SK-N-SH (cell line): Measurements from ENCODE around the gene LTV1.

Experiments
- CTCF ChIP-seq: fragments of 200-600 bp; sonication (generic); IDR thresholded peaks from 2 replicates; pipeline ENCODE4 v1.6.1; 2017; ENCODE audit warnings: antibody characterized with exemption, mild to moderate bottlenecking, moderate library complexity
- EP300 ChIP-seq, 2 experiments: IDR thresholded peaks; 2 replicates each; pipeline versions ENCODE4 v1.4.0 to v1.6.1; 2012; ENCODE audit warnings: borderline replicate concordance in 1 of 2, low read depth in 1 of 2, low read length in 1 of 2
- EZH2phosphoT487 ChIP-seq: fragments of 200-600 bp; sonication (generic); IDR thresholded peaks from 2 replicates; pipeline ENCODE4 v1.6.1; 2017; ENCODE audit warnings: low read depth, mixed run types, mild to moderate bottlenecking, antibody characterized with exemption, moderate library complexity, borderline replicate concordance
- FOXM1 ChIP-seq: IDR thresholded peaks from 2 replicates; pipeline ENCODE4 v1.4.0; 2012; ENCODE audit warnings: low read depth, mild to moderate bottlenecking
- GABPA ChIP-seq: IDR thresholded peaks from 2 replicates; pipeline ENCODE4 v1.4.0; 2012; ENCODE audit warnings: low read depth, mild to moderate bottlenecking
- JUND ChIP-seq: IDR thresholded peaks from 2 replicates; pipeline ENCODE4 v1.4.0; 2012
- MXI1 ChIP-seq: IDR thresholded peaks from 2 replicates; pipeline ENCODE4 v1.6.1; 2012; ENCODE audit warnings: mild to moderate bottlenecking, low read depth, low read length, improper control_type of control experiment
- POLR2AphosphoS5 ChIP-seq: IDR thresholded peaks from 2 replicates; pipeline ENCODE4 v1.6.1; 2012; ENCODE audit warnings: low read depth, low read length
- RXRA ChIP-seq: IDR thresholded peaks from 2 replicates; pipeline ENCODE4 v1.4.0; 2012; ENCODE audit warnings: low read depth, mild to moderate bottlenecking, borderline replicate concordance
- USF2 ChIP-seq: fragments of 150-350 bp; IDR thresholded peaks from 2 replicates; pipeline ENCODE4 v1.6.1; 2017; ENCODE audit warnings: antibody characterized with exemption, low read length, low read depth, borderline replicate concordance

GRCh38 chr6:143803769-143804568 lies 39.2 kb upstream of the LTV1 start:
- TF ChIP-seq FOXM1 (no peak), RXRA (no peak), EZH2phosphoT487 (no peak), GABPA (no peak), CTCF (no peak), EP300 (IDR thresholded peaks at IDR 0.05; ENCODE audit: borderline replicate concordance in 1 of 2, low read depth in 1 of 2, low read length in 1 of 2) (no peak), JUND (no peak), USF2 (no peak), POLR2AphosphoS5 (no peak), MXI1 (no peak)
